OCI-LY1 (cell line): Measurements from ENCODE around the gene COA6.
"Not testable (repeated sequence)": the region's sequence is repeated elsewhere in the genome, so short reads cannot be mapped to it uniquely, and the experiment has no call there.

Experiments
- H2AFZ ChIP-seq: fragments of 200-600 bp; sonication (generic), shearing (Covaris generic); 2 replicates; pipeline ENCODE4 v1.6.0; 2014; ENCODE audit warnings: antibody characterized with exemption, mild to moderate bottlenecking, low read length
- H3F3A ChIP-seq: fragments of 200-600 bp; sonication (generic), shearing (Covaris generic); 2 replicates; pipeline ENCODE4 v1.6.0; 2014; ENCODE audit warnings: mild to moderate bottlenecking, antibody characterized with exemption, low read length, moderate library complexity; ENCODE audit not compliant: insufficient read depth
- H3K27ac ChIP-seq: fragments of 200-600 bp; sonication (generic); 2 replicates; pipeline ENCODE4 v1.5.1; 2014; ENCODE audit warnings: low read length, mixed run types, mild to moderate bottlenecking, low read depth; ENCODE audit not compliant: poor library complexity, severe bottlenecking
- H3K27me3 ChIP-seq: fragments of 200-600 bp; sonication (generic); 2 replicates; pipeline ENCODE4 v1.6.0; 2014; ENCODE audit warnings: antibody characterized with exemption, mild to moderate bottlenecking, low read length, moderate library complexity; ENCODE audit not compliant: insufficient read depth
- H3K36me3 ChIP-seq: fragments of 200-600 bp; sonication (generic); 2 replicates; pipeline ENCODE4 v1.6.1; 2014; ENCODE audit warnings: mild to moderate bottlenecking, antibody characterized with exemption, low read length, moderate library complexity, mixed read lengths; ENCODE audit not compliant: insufficient read depth
- H3K4me1 ChIP-seq: fragments of 200-600 bp; sonication (generic); 2 replicates; pipeline ENCODE4 v1.5.1; 2014; ENCODE audit warnings: mild to moderate bottlenecking, low read length, moderate library complexity; ENCODE audit not compliant: insufficient read depth, severe bottlenecking
- H3K4me2 ChIP-seq: fragments of 200-600 bp; sonication (generic), shearing (Covaris generic); 2 replicates; pipeline ENCODE4 v1.6.1; 2014; ENCODE audit warnings: low read length
- H3K4me3 ChIP-seq: fragments of 200-600 bp; sonication (generic); 2 replicates; pipeline ENCODE4 v1.5.1; 2014; ENCODE audit warnings: low read length, low read depth, mild to moderate bottlenecking, mixed read lengths; ENCODE audit not compliant: poor library complexity, severe bottlenecking
- H3K79me2 ChIP-seq: fragments of 200-600 bp; shearing (Covaris generic); 2 replicates; pipeline ENCODE4 v1.6.1; 2016; ENCODE audit warnings: mixed run types, low read length, mixed read lengths; ENCODE audit not compliant: insufficient read depth
- H3K9ac ChIP-seq: fragments of 200-600 bp; sonication (generic), shearing (Covaris generic); 2 replicates; pipeline ENCODE4 v1.6.1; 2014; ENCODE audit warnings: mild to moderate bottlenecking, low read length, mixed read lengths
- H3K9me2 ChIP-seq: fragments of 200-600 bp; sonication (generic), shearing (Covaris generic); 2 replicates; pipeline ENCODE4 v1.6.1; 2014; ENCODE audit warnings: low read depth, mild to moderate bottlenecking, low read length, mixed read lengths
- H3K9me3 ChIP-seq: fragments of 200-600 bp; shearing (Covaris generic); 2 replicates; pipeline ENCODE4 v1.6.1; 2014; ENCODE audit warnings: low read length, mixed read lengths
- H4K20me1 ChIP-seq: fragments of 200-600 bp; sonication (generic), shearing (Covaris generic); 2 replicates; pipeline ENCODE4 v1.6.0; 2016; ENCODE audit warnings: mild to moderate bottlenecking, low read length; ENCODE audit not compliant: insufficient read depth
- CTCF ChIP-seq: fragments of 200-600 bp; sonication (generic), shearing (Covaris generic); IDR thresholded peaks from 2 replicates; pipeline ENCODE4 v1.5.1; 2017; ENCODE audit warnings: mild to moderate bottlenecking, antibody characterized with exemption, low read length, moderate library complexity, mixed read lengths
- EZH2 ChIP-seq: fragments of 200-600 bp; sonication (generic), shearing (Covaris generic); IDR thresholded peaks from 2 replicates; pipeline ENCODE4 v1.8.0; 2017; ENCODE audit warnings: borderline replicate concordance, mixed run types, mild to moderate bottlenecking, antibody characterized with exemption, low read length, moderate library complexity, mixed read lengths

Gene COA6

DNA sequence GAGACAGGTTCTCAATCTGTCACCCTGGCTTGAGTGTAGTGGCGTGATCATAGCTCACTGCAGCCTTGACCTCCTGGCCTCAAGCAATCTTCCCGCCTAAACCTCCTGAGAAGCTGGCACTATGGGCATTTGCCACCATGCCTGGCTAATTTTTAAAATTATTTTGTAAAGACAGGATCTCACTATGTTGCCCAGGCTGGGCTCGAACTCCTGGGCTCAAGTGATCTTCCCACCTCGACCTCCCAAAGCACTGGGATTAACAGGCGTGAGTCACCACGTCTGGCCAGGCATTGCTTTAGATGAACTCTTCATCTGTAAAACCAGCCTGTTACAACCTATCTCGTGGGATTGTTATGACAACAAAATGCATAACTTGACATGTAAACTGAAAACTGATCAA lies 2.4 kb downstream of the COA6 start:
- Histone ChIP-seq H2AFZ (no peak overlapping the region), H3K4me1 (peaks cover 22% of the 10 kb centered on the region), H3F3A (no peaks in the 10 kb centered on the region), H3K36me3 (peaks cover 54% of the 10 kb centered on the region), H3K4me3 (no peak overlapping the region), H4K20me1 (no peaks in the 10 kb centered on the region), H3K9ac (no peak overlapping the region), H3K9me3 (no peaks in the 10 kb centered on the region), H3K27ac (no peak overlapping the region), H3K79me2 (peaks cover 16% of the 10 kb centered on the region; the same call in 1 of the 2 replicates), H3K27me3 (no peaks in the 10 kb centered on the region), H3K9me2 (no peaks in the 10 kb centered on the region), H3K4me2 (no peak overlapping the region)
- TF ChIP-seq EZH2 (no peak), CTCF (no peak)

GRCh38 chr1:234379591-234380109 lies 6.4 kb downstream of the COA6 start:
- not testable (repeated sequence) for H3K4me3 ChIP-seq, H3F3A ChIP-seq, H3K9ac ChIP-seq, H4K20me1 ChIP-seq, H3K9me3 ChIP-seq, H3K4me2 ChIP-seq, H3K27ac ChIP-seq, H3K27me3 ChIP-seq, H3K79me2 ChIP-seq, H3K9me2 ChIP-seq, H3K4me1 ChIP-seq, H2AFZ ChIP-seq
- peaks cover 78% of the 10 kb centered on the region for H3K36me3 ChIP-seq

DNA sequence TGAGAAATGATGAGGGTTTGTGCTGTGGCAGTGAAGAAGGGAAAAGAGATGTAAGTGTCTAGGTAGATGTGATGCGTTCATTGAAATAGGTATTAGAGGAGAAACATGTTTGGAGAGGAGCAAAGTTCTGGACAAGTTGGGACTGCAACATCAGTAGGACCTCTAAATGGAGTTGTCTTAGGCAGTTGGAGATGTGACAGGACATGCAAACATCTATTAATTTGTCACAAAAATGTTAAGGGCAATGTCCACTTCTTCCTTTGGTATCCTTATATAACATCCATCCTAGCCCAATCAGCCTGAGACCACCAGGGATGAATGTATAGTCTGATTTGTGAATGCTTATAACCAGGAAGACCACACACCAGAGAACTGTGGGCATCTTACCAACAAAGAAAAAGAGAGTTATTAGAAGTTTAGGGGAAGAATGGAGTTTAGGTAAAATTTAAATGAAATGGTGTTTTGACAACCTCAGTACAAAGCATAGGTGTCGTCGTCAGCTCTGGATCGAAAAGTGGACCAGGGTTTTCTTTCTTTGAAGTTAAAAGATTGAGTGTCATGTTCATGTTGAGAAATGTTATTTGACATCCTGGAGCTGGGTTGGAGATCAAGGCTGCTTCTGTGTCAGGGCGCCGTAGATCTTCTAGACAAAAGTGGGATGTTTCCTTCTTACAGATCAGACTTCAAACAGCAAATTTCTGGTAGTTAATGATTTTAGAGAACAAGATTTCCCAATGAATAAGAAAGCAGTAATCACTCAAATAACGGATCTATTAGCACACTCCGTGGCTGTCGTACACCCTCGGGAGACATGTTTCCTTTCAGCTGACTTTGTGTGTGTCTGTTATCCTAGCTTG lies 8.7 kb downstream of the COA6 start:
- Histone ChIP-seq H3K79me2 (no peaks in the 10 kb centered on the region), H3K27me3 (no peaks in the 10 kb centered on the region), H3K4me3 (no peak overlapping the region), H3K9ac (no peak overlapping the region), H3F3A (no peaks in the 10 kb centered on the region), H3K9me3 (no peaks in the 10 kb centered on the region), H2AFZ (no peak overlapping the region), H4K20me1 (no peaks in the 10 kb centered on the region), H3K4me2 (no peak overlapping the region), H3K27ac (no peak overlapping the region), H3K9me2 (no peaks in the 10 kb centered on the region), H3K4me1 (no peaks in the 10 kb centered on the region), H3K36me3 (peaks cover 68% of the 10 kb centered on the region)
- no peak for TF ChIP-seq EZH2
- no peak for TF ChIP-seq CTCF

DNA sequence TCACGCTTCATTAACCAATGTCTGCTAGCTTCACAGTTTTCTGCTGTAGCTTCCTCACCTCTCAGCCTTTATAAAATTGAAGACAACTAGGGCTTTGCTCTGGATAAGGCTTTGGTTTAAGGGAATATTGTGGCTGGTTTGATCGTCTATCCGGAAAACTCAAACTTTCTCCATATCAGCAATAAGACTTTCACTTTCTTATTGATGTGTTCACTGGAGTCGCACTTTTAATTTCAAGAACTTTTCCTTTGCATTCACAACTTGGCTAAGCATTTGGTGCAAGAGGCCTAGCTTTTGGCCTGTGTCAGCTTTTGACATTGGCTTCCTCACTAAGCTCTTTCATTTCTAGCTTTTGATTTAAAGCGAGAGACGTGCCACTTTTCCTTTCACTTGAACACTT lies 12.9 kb downstream of the COA6 start:
- H3K4me2 ChIP-seq, result no peak overlapping the region
- H4K20me1 ChIP-seq, result no peaks in the 10 kb centered on the region
- no peak for TF ChIP-seq EZH2
- no peak for TF ChIP-seq CTCF
- H3K9ac ChIP-seq, result no peak overlapping the region
- no peaks in the 10 kb centered on the region for H3F3A ChIP-seq
- no peaks in the 10 kb centered on the region for H3K4me1 ChIP-seq
- 0 out of 2 replicates have a peak, but pooled peaks cover 2% of the 10 kb centered on the region for H3K9me3 ChIP-seq
- no peaks in the 10 kb centered on the region for H3K27me3 ChIP-seq
- no peak overlapping the region for H3K4me3 ChIP-seq
- H3K9me2 ChIP-seq, result no peaks in the 10 kb centered on the region
- peaks cover 37% of the 10 kb centered on the region for H3K36me3 ChIP-seq
- no peaks in the 10 kb centered on the region for H3K79me2 ChIP-seq
- H3K27ac ChIP-seq, result no peak overlapping the region
- no peak overlapping the region for H2AFZ ChIP-seq
